A549 treated with ZK216348 at 1 μM for 4 hours (cell line): Measurements from ENCODE around the gene GSTA5. TPM values are rescaled to one million over a fixed set of nuclear protein-coding genes. Genes with fewer than 3 reads are reported as not detected.

Experiments used
- total RNA-seq: library from RNA; stranded (reverse); fragments of 200-300 nt; extraction: Qiagen RNA extraction; gene quantifications from 5 replicates; pipeline ENCODE4 v1.2.3, GENCODE V29; 2022; ENCODE audit warnings: low read depth

The GSTA5 gene
- not detected in 5 replicates for total RNA-seq

GRCh38 chr6:52840763-52841585 lies at the start of gene GSTA5:
Gene GSTA5 (minus strand): TSS chr6:52840813.

GRCh38 chr6:52803668-52804255 lies 36.9 kb downstream of the GSTA5 start, which contains the start of gene GSTA1:
Gene GSTA1 (minus strand): TSS chr6:52803816. CDS start chr6:52799267, 4,549 bp downstream.

Other genes starting within 250 kb of the GSTA5 start
- 35.0 to 50.6 TPM (median 38.2 TPM) in 5 replicates for gene TMEM14A, start 169.7 kb downstream of the GSTA5 start, total RNA-seq
- gene GSTA2, start 77.3 kb downstream of the GSTA5 start, total RNA-seq = 0.21 to 0.24 TPM in 2 of 5 replicates, not detected in the others
- not detected in 5 replicates for gene GSTA1, start 37.0 kb downstream of the GSTA5 start, total RNA-seq
- gene GSTA3, start 68.9 kb upstream of the GSTA5 start, total RNA-seq = not detected in 5 replicates
- gene GSTA4, start 154.5 kb upstream of the GSTA5 start, total RNA-seq = 7.3 to 9.4 TPM (median 8.0 TPM) in 5 replicates
- gene CILK1, start 221.0 kb upstream of the GSTA5 start, total RNA-seq = 1.4 to 3.0 TPM (median 2.5 TPM) in 5 replicates
- gene FBXO9, start 224.6 kb upstream of the GSTA5 start, total RNA-seq = 30.3 to 35.6 TPM (median 34.9 TPM) in 5 replicates